HepG2 (cell line): ENCODE results near the gene SLC22A23. TPM values are rescaled to one million over a fixed set of nuclear protein-coding genes. Genes with fewer than 3 reads are reported as not detected.

ENCODE experiments used
- ATAC-seq: fragments of 200-7000 bp; cut with Tn5 transposase; 3 replicates; pipeline ENCODE4 v1.9.1; 2020; ENCODE audit warnings: mild to moderate bottlenecking, moderate library complexity
- BruUV-seq: library from RNA; stranded (reverse); fragments of 400-500 nt; replicated peaks from 2 replicates; lab custom pipeline; 2021; lab: Mats Ljungman, UMichigan
- CTCF ChIA-PET: fragments of 300-600 bp; formaldehyde crosslinking; extraction: SDS; loops from one replicate; lab custom pipeline; 2021; ENCODE audit warnings: low total read pairs, inconsistent platforms, low intra/inter-chr PET ratio; lab: Yijun Ruan, JAX
- POLR2A ChIA-PET: fragments of 350-600 bp; sonication (Branson Sonifier 250); formaldehyde crosslinking; loops from one replicate; lab custom pipeline; 2020; ENCODE audit warnings: antibody characterized with exemption, inconsistent platforms; lab: Yijun Ruan, JAX
- DNase-seq: peaks from one replicate; pipeline ENCODE4 v3.0.0-alpha.2; 2015; ENCODE audit warnings: low spot score
- FAIRE-seq: peaks from 3 replicates; lab custom pipeline; 2011; peaks lifted over from hg19 to GRCh38; lab: Jason Lieb, UNC
- H2AFZ ChIP-seq: one replicate; pipeline ENCODE4 v1.6.1; 2011; ENCODE audit warnings: low read length, inconsistent platforms
- H3K27ac ChIP-seq: fragments of 300-600 bp; 3 replicates; pipeline ENCODE4 v1.8.0; 2011; ENCODE audit warnings: mixed run types, mild to moderate bottlenecking, mixed read lengths, low read length, inconsistent platforms; ENCODE audit not compliant: insufficient read depth; ENCODE audit errors: extremely low read length
- H3K27me3 ChIP-seq, 2 experiments: fragments of 200-600 bp in 1 of 2; 2 replicates in 1 of 2; 3 replicates in 1 of 2; pipeline versions ENCODE4 v1.6.0 to v1.8.0; 2011; ENCODE audit warnings: low read length in 2 of 2, mild to moderate bottlenecking in 2 of 2, moderate library complexity in 2 of 2, inconsistent platforms in 1 of 2; ENCODE audit not compliant: insufficient read depth in 2 of 2, control insufficient read depth in 1 of 2
- H3K36me3 ChIP-seq, 2 experiments: fragments of 200-600 bp in 1 of 2; replicated peaks in 1 of 2; 2 replicates in 1 of 2; 3 replicates in 1 of 2; pipeline versions ENCODE4 v1.5.1 to v1.8.0; 2011; ENCODE audit warnings: low read length in 2 of 2, inconsistent platforms in 1 of 2; ENCODE audit not compliant: insufficient read depth in 2 of 2, control insufficient read depth in 1 of 2
- H3K4me1 ChIP-seq: 2 replicates; pipeline ENCODE4 v1.5.1; 2012; ENCODE audit warnings: low read length, inconsistent platforms; ENCODE audit not compliant: insufficient read depth
- H3K4me2 ChIP-seq: 2 replicates; pipeline ENCODE4 v1.6.0; 2011; ENCODE audit warnings: low read depth, low read length, inconsistent platforms
- H3K4me3 ChIP-seq, 3 experiments: fragments of 200-600 bp in 1 of 3; sonication (generic), shearing (Covaris generic) in 1 of 3; replicated peaks in 1 of 3; 2 replicates each; pipeline ENCODE4 v1.5.1; 2011 to 2016; ENCODE audit warnings: low read length in 3 of 3, inconsistent platforms in 2 of 3, low read depth in 2 of 3, mild to moderate bottlenecking in 2 of 3, control low read depth in 1 of 3, mixed read lengths in 1 of 3; ENCODE audit not compliant: insufficient read depth in 1 of 3
- H3K79me2 ChIP-seq: one replicate; pipeline ENCODE4 v1.6.1; 2011; ENCODE audit warnings: low read length, inconsistent platforms; ENCODE audit not compliant: insufficient read depth
- H3K9ac ChIP-seq: 2 replicates; pipeline ENCODE4 v1.6.0; 2011; ENCODE audit warnings: mild to moderate bottlenecking, low read depth, low read length, inconsistent platforms; ENCODE audit not compliant: insufficient read depth
- H3K9me3 ChIP-seq: 2 replicates; pipeline ENCODE4 v1.5.1; 2012; ENCODE audit warnings: mild to moderate bottlenecking, low read length
- H4K20me1 ChIP-seq: 2 replicates; pipeline ENCODE4 v1.6.0; 2011; ENCODE audit warnings: inconsistent platforms, mild to moderate bottlenecking, low read length, moderate library complexity; ENCODE audit not compliant: insufficient read depth
- ADNP ChIP-seq: sonication (generic); formaldehyde crosslinking; IDR thresholded peaks from 2 replicates; pipeline ENCODE4 v1.4.0; 2020; ENCODE audit warnings: missing genetic modification reagents
- JARID2 ChIP-seq: sonication (generic); formaldehyde crosslinking; IDR thresholded peaks from 2 replicates; pipeline ENCODE4 v1.8.1; 2023; ENCODE audit warnings: missing genetic modification reagents, inconsistent platforms; ENCODE audit not compliant: insufficient replicate concordance
- KLF13 ChIP-seq: sonication (generic); formaldehyde crosslinking; IDR thresholded peaks from 2 replicates; pipeline ENCODE4 v1.4.0; 2020; ENCODE audit warnings: mild to moderate bottlenecking, missing genetic modification reagents
- LCORL ChIP-seq, 2 experiments: fragments of 450-650 bp in 1 of 2; sonication (generic) in 1 of 2; formaldehyde crosslinking in 1 of 2; IDR thresholded peaks; 2 replicates each; pipeline versions ENCODE4 v1.5.0 to v1.6.1; 2017 to 2020; ENCODE audit warnings: antibody characterized with exemption in 1 of 2, missing genetic modification reagents in 1 of 2
- MXD1 ChIP-seq: sonication (generic); formaldehyde crosslinking; IDR thresholded peaks from 2 replicates; pipeline ENCODE4 v1.4.0; 2020; ENCODE audit warnings: mild to moderate bottlenecking, missing genetic modification reagents
- NBN ChIP-seq: fragments of 450-650 bp; conservative IDR thresholded peaks from 2 replicates; pipeline ENCODE4 v1.6.1; 2017
- NFE2L1 ChIP-seq: sonication (generic); formaldehyde crosslinking; IDR thresholded peaks from 2 replicates; pipeline ENCODE4 v1.4.0; 2020; ENCODE audit warnings: missing genetic modification reagents, mild to moderate bottlenecking, borderline replicate concordance
- NFE2L2 ChIP-seq: fragments of 150-350 bp; IDR thresholded peaks from 2 replicates; pipeline ENCODE4 v1.6.1; 2014; ENCODE audit warnings: low read length
- NONO ChIP-seq, 2 experiments: fragments of 450-650 bp in 1 of 2; sonication (generic) in 1 of 2; formaldehyde crosslinking in 1 of 2; IDR thresholded peaks in 1 of 2; conservative IDR thresholded peaks in 1 of 2; 2 replicates each; pipeline versions ENCODE4 v1.6.1 to v1.8.0; 2017 to 2022; ENCODE audit warnings: mild to moderate bottlenecking in 1 of 2, missing genetic modification reagents in 1 of 2, moderate library complexity in 1 of 2
- SAFB2 ChIP-seq: sonication (generic); formaldehyde crosslinking; IDR thresholded peaks from 2 replicates; pipeline ENCODE4 v1.5.1; 2020; ENCODE audit warnings: missing genetic modification reagents, low read depth, mild to moderate bottlenecking, borderline replicate concordance
- THYN1 ChIP-seq: sonication (generic); formaldehyde crosslinking; IDR thresholded peaks from 2 replicates; pipeline ENCODE4 v1.8.1; 2023; ENCODE audit warnings: low read depth, mild to moderate bottlenecking, moderate library complexity, missing genetic modification reagents, borderline replicate concordance
- TRIM22 ChIP-seq: fragments of 450-650 bp; IDR thresholded peaks from 2 replicates; pipeline ENCODE4 v1.6.1; 2017
- ZNF580 ChIP-seq: IDR thresholded peaks from 2 replicates; pipeline ENCODE4 v1.6.1; 2016; ENCODE audit warnings: low read depth, borderline replicate concordance
- ZNF615 ChIP-seq: sonication (generic); formaldehyde crosslinking; IDR thresholded peaks from 2 replicates; pipeline ENCODE4 v1.5.0; 2020; ENCODE audit warnings: mild to moderate bottlenecking, missing genetic modification reagents, borderline replicate concordance
- ZNF687 ChIP-seq: sonication (generic); formaldehyde crosslinking; IDR thresholded peaks from 2 replicates; pipeline ENCODE4 v1.5.1; 2020; ENCODE audit warnings: mild to moderate bottlenecking, missing genetic modification reagents, moderate library complexity
- ZNF737 ChIP-seq: sonication (generic); formaldehyde crosslinking; IDR thresholded peaks from 2 replicates; pipeline ENCODE4 v1.5.0; 2020; ENCODE audit warnings: missing genetic modification reagents, mild to moderate bottlenecking, borderline replicate concordance
- ZNF749 ChIP-seq: sonication (generic); formaldehyde crosslinking; IDR thresholded peaks from 2 replicates; pipeline ENCODE4 v1.8.0; 2022; ENCODE audit warnings: mild to moderate bottlenecking, missing genetic modification reagents, moderate library complexity, borderline replicate concordance
- WGBS: methylation state at CpG from one replicate; pipeline ENCODE4 v1.1.6; 2017; ENCODE audit warnings: low lambda C conversion rate; 5-methylcytosine and 5-hydroxymethylcytosine counted together
- in situ Hi-C: cut with HindIII; loops from 2 replicates; pipeline ENCODE4 v1.10.0; 2017; ENCODE audit warnings: low pct_unique_long_range_greater_than_20kb; ENCODE audit not compliant: extremely low pct_ligation_motif_present
- intact Hi-C: fragments of 100-400 bp; cut with micrococcal nuclease; formaldehyde crosslinking; loops from one replicate; pipeline ENCODE4 v1.10.0; 2022; ENCODE audit not compliant: unreplicated experiment
- polyA plus RNA-seq, 8 experiments: library from polyadenylated mRNA; depleted of rRNA in 3 of 8; stranded (reverse) in 7 of 8; unstranded in 1 of 8; fragments of >200 nt; fragmentation: Illumina TruSeq in 4 of 8; extraction: Trizol in 4 of 8; gene quantifications; 2 replicates each; pipeline versions ENCODE4 v1.2.1 to v1.2.3, GENCODE V29; 2011 to 2016; ENCODE audit warnings: low read depth in 4 of 8, missing spikeins in 1 of 8, mixed read lengths in 1 of 8; ENCODE audit not compliant: insufficient read depth in 1 of 8
- total RNA-seq, 5 experiments: library from RNA; depleted of rRNA; stranded (reverse); fragments of >200 nt; fragmentation: Illumina TruSeq; extraction: Trizol; gene quantifications; 2 replicates each; pipeline ENCODE4 v1.2.3, GENCODE V29; 2016; ENCODE audit warnings: low read depth in 1 of 5

SLC22A23 gene
- total and polyA plus RNA-seq, 2 of the 13 experiments (the other 11 are each of a cell fraction or from before 2014, with no cell fraction given), result 11.8 to 17.5 TPM

GRCh38 chr6:3351829-3352524 is 104.9 kb downstream of the SLC22A23 start:
- Histone ChIP-seq H3K27ac (no peak overlapping the region), H3K4me3 (no peak overlapping the region), H3K27me3 (no peaks in the 10 kb centered on the region), H3K4me2 (no peak overlapping the region), H2AFZ (no peak overlapping the region), H3K9ac (no peak overlapping the region), H3K36me3 (peaks cover 16 to 40% of the 10 kb centered on the region in 2 experiments), H4K20me1 (no peaks in the 10 kb centered on the region), H3K9me3 (no peaks in the 10 kb centered on the region), H3K4me1 (peaks cover 49% of the 10 kb centered on the region), H3K79me2 (peaks cover 40% of the 10 kb centered on the region)
- no peak for DNase-seq
- ATAC-seq, result no peak
- no peak for FAIRE-seq
- intact Hi-C loops (no loop called here), in situ Hi-C loops (no loop called here)
- POLR2A ChIA-PET, result no interaction called here
- 96% methylated on average over 9 of the region's 9 CpGs for WGBS
- BruUV-seq, result no TSS peak
- CTCF ChIA-PET, result no interaction called here
- TF ChIP-seq LCORL (IDR thresholded peaks at IDR 0.05) (0 out of 2 replicates have a peak, but pooled peaks have one; percentile 15), LCORL (CRISPR knock-in tag; IDR thresholded peaks at IDR 0.05) (no peak), NFE2L2 (no peak), MXD1 (CRISPR knock-in tag) (no peak), SAFB2 (no peak), NONO (IDR thresholded peaks at IDR 0.05) (peak; percentile 96; the same call in 1 of the 2 replicates), NONO (CRISPR knock-in tag; conservative IDR thresholded peaks at IDR 0.05) (no peak), JARID2 (CRISPR knock-in tag) (no peak), TRIM22 (peak; percentile 79; the same call in 1 of the 2 replicates), ZNF737 (CRISPR knock-in tag) (no peak), ADNP (no peak), THYN1 (CRISPR knock-in tag) (no peak), ZNF687 (peak; percentile 34), ZNF580 (CRISPR knock-in tag) (no peak), ZNF749 (CRISPR knock-in tag) (no peak), ZNF615 (CRISPR knock-in tag) (no peak), KLF13 (no peak), NFE2L1 (CRISPR knock-in tag) (no peak), NBN (peak; percentile 90; the same call in 1 of the 2 replicates)
